Activated naive CD8-positive, alpha-beta T cell treated with anti-CD3 and anti-CD28 coated beads, Interleukin-2, amount 50 U/mL, for 24 hours (primary cell): ENCODE measurements around the gene KIAA0586.
A peak's percentile ranks its signal among the peaks of the same experiment; 100 is the strongest.
"Not testable (repeated sequence)": the region's sequence is repeated elsewhere in the genome, so short reads cannot be mapped to it uniquely, and the experiment has no call there.

Experiments used
- ATAC-seq: fragments of 150-1000 bp; cut with Tn5 transposase; one replicate; pipeline ENCODE4 v1.10.0; 2021
- DNase-seq: peaks from one replicate; pipeline ENCODE4 v3.0.0; 2021
- H3K27ac Mint-ChIP-seq: one replicate; pipeline ENCODE4 v1.8.0; 2021; ENCODE audit warnings: mild to moderate bottlenecking, mixed read lengths
- H3K27me3 Mint-ChIP-seq: one replicate; pipeline ENCODE4 v1.8.0; 2021; ENCODE audit warnings: mixed read lengths
- H3K36me3 Mint-ChIP-seq: one replicate; pipeline ENCODE4 v1.8.0; 2021; ENCODE audit warnings: low read depth, mixed read lengths
- H3K4me1 Mint-ChIP-seq: one replicate; pipeline ENCODE4 v1.8.0; 2021; ENCODE audit warnings: mixed read lengths
- H3K4me3 Mint-ChIP-seq: one replicate; pipeline ENCODE4 v1.8.0; 2021; ENCODE audit warnings: mild to moderate bottlenecking, moderate library complexity, mixed read lengths
- H3K9me3 Mint-ChIP-seq: one replicate; pipeline ENCODE4 v1.8.0; 2021; ENCODE audit warnings: mixed read lengths

KIAA0586 gene

GRCh38 chr14:58574623-58575022 lies 147.1 kb downstream of the KIAA0586 start:
- H3K9me3 Mint-ChIP-seq, result no peaks in the 10 kb centered on the region
- H3K27ac Mint-ChIP-seq, result no peak overlapping the region
- H3K36me3 Mint-ChIP-seq, result no peaks in the 10 kb centered on the region
- no peaks in the 10 kb centered on the region for H3K27me3 Mint-ChIP-seq
- H3K4me1 Mint-ChIP-seq, result peaks cover 30% of the 10 kb centered on the region
- ATAC-seq (no peak), DNase-seq (no peak)
- no peak overlapping the region for H3K4me3 Mint-ChIP-seq

- DNase-seq, result no peak
- H3K4me3 Mint-ChIP-seq, result no peak overlapping the region
- peaks cover 23% of the 10 kb centered on the region for H3K4me1 Mint-ChIP-seq
- H3K27ac Mint-ChIP-seq, result no peak overlapping the region
- H3K27me3 Mint-ChIP-seq, result no peaks in the 10 kb centered on the region
- H3K9me3 Mint-ChIP-seq, result no peaks in the 10 kb centered on the region
- H3K36me3 Mint-ChIP-seq, result no peaks in the 10 kb centered on the region
- no peak for ATAC-seq
These were observed 148.4 kb downstream of the KIAA0586 start for GRCh38 chr14:58575956-58576355.

GRCh38 chr14:58580035-58580434 lies 152.5 kb downstream of the KIAA0586 start:
- H3K36me3 Mint-ChIP-seq, H3K27me3 Mint-ChIP-seq, H3K4me3 Mint-ChIP-seq, H3K9me3 Mint-ChIP-seq, H3K4me1 Mint-ChIP-seq, ATAC-seq, DNase-seq, H3K27ac Mint-ChIP-seq: not testable (repeated sequence)

- not testable (repeated sequence) for DNase-seq
These were observed 153.9 kb downstream of the KIAA0586 start for GRCh38 chr14:58581389-58581788.

GRCh38 chr14:58584383-58584782 lies 156.9 kb downstream of the KIAA0586 start:
- Mint-ChIP-seq H3K9me3 (no peaks in the 10 kb centered on the region), H3K36me3 (no peaks in the 10 kb centered on the region), H3K27me3 (no peaks in the 10 kb centered on the region), H3K27ac (no peak overlapping the region), H3K4me3 (no peak overlapping the region), H3K4me1 (no peaks in the 10 kb centered on the region)
- no peak for ATAC-seq
- no peak for DNase-seq

More at GRCh38 chr14:58581389-58581788, 153.9 kb downstream of the KIAA0586 start:
- not testable (repeated sequence) for H3K4me1 Mint-ChIP-seq, H3K9me3 Mint-ChIP-seq, H3K27ac Mint-ChIP-seq, H3K36me3 Mint-ChIP-seq, H3K4me3 Mint-ChIP-seq, H3K27me3 Mint-ChIP-seq, ATAC-seq

- no peaks in the 10 kb centered on the region for H3K4me1 Mint-ChIP-seq
- DNase-seq, result no peak
- ATAC-seq, result no peak
- H3K9me3 Mint-ChIP-seq, result no peaks in the 10 kb centered on the region
- H3K27ac Mint-ChIP-seq, result no peak overlapping the region
- H3K36me3 Mint-ChIP-seq, result no peaks in the 10 kb centered on the region
- H3K27me3 Mint-ChIP-seq, result no peaks in the 10 kb centered on the region
- no peak overlapping the region for H3K4me3 Mint-ChIP-seq
These were observed 159.8 kb downstream of the KIAA0586 start for GRCh38 chr14:58587271-58587670.

GRCh38 chr14:58588321-58588720 lies 160.8 kb downstream of the KIAA0586 start:
- ATAC-seq, H3K36me3 Mint-ChIP-seq, H3K4me1 Mint-ChIP-seq, H3K27ac Mint-ChIP-seq, H3K27me3 Mint-ChIP-seq, H3K9me3 Mint-ChIP-seq, H3K4me3 Mint-ChIP-seq, DNase-seq: not testable (repeated sequence)

GRCh38 chr14:58593977-58594376 lies 166.5 kb downstream of the KIAA0586 start:
- DNase-seq, result no peak
- Mint-ChIP-seq H3K4me1 (peaks cover 15% of the 10 kb centered on the region), H3K27ac (no peak overlapping the region), H3K4me3 (no peak overlapping the region), H3K9me3 (no peaks in the 10 kb centered on the region), H3K27me3 (peaks cover 5% of the 10 kb centered on the region), H3K36me3 (no peaks in the 10 kb centered on the region)
- no peak for ATAC-seq

GRCh38 chr14:58597041-58597440 lies 169.5 kb downstream of the KIAA0586 start:
- Mint-ChIP-seq H3K36me3 (no peaks in the 10 kb centered on the region), H3K27me3 (peaks cover 10% of the 10 kb centered on the region), H3K27ac (no peak overlapping the region), H3K4me3 (no peak overlapping the region), H3K9me3 (no peaks in the 10 kb centered on the region), H3K4me1 (peaks cover 23% of the 10 kb centered on the region)
- no peak for DNase-seq
- no peak for ATAC-seq

GRCh38 chr14:58598028-58598803 lies 170.7 kb downstream of the KIAA0586 start:
- Mint-ChIP-seq H3K36me3 (no peaks in the 10 kb centered on the region), H3K4me1 (peaks cover 23% of the 10 kb centered on the region), H3K27me3 (peaks cover 15% of the 10 kb centered on the region), H3K4me3 (no peak overlapping the region), H3K9me3 (no peaks in the 10 kb centered on the region), H3K27ac (no peak overlapping the region)
- ATAC-seq (peak; percentile 67), DNase-seq (no peak)

- Mint-ChIP-seq H3K27ac (no peak overlapping the region), H3K9me3 (no peaks in the 10 kb centered on the region), H3K36me3 (no peaks in the 10 kb centered on the region), H3K27me3 (peaks cover 15% of the 10 kb centered on the region), H3K4me3 (no peak overlapping the region), H3K4me1 (peaks cover 23% of the 10 kb centered on the region)
- DNase-seq (no peak), ATAC-seq (no peak)
These were observed 171.4 kb downstream of the KIAA0586 start for GRCh38 chr14:58598804-58599525.

- Mint-ChIP-seq H3K36me3 (no peaks in the 10 kb centered on the region), H3K27me3 (peaks cover 15% of the 10 kb centered on the region), H3K4me1 (peaks cover 23% of the 10 kb centered on the region), H3K4me3 (no peak overlapping the region), H3K9me3 (no peaks in the 10 kb centered on the region), H3K27ac (no peak overlapping the region)
- ATAC-seq (no peak), DNase-seq (no peak)
These were observed 172.2 kb downstream of the KIAA0586 start for GRCh38 chr14:58599707-58600106.
